GM15510 (cell line): Measurements from ENCODE around the gene CACNA1C.

ENCODE experiments used
- POLR2A ChIP-seq: IDR thresholded peaks from 3 replicates; pipeline ENCODE4 v1.6.1; 2011; ENCODE audit warnings: borderline replicate concordance; ENCODE audit not compliant: insufficient read length; ENCODE audit errors: extremely low read depth

Gene CACNA1C

DNA sequence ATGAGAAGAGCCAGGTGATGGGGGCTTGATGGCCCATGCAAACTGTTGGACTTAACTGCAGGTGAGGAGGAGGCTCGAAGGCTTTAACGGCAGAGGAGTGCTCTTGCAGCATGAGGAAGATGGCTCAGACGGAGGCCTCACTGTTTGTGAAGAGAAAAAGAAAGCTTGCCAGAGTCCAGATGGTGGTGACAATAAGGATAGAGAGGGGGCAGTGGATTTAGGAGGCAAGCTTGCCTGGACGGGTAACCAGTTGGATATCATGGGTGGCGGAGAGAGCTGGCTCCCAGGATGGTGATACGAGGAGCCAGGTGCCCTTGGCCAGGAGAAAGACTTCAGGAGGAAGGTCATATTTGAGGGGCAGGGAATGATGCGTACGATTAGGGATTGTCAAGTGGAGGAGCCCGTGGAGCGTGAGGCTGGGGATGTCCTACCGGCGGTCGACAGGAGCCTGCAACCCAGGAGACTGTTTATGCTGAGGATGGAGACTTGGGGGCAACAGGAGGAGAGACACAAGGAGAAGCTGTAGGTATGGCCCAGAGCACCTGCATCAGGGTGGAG, 71.8 kb downstream of the CACNA1C start:
- no peak for TF ChIP-seq POLR2A

DNA sequence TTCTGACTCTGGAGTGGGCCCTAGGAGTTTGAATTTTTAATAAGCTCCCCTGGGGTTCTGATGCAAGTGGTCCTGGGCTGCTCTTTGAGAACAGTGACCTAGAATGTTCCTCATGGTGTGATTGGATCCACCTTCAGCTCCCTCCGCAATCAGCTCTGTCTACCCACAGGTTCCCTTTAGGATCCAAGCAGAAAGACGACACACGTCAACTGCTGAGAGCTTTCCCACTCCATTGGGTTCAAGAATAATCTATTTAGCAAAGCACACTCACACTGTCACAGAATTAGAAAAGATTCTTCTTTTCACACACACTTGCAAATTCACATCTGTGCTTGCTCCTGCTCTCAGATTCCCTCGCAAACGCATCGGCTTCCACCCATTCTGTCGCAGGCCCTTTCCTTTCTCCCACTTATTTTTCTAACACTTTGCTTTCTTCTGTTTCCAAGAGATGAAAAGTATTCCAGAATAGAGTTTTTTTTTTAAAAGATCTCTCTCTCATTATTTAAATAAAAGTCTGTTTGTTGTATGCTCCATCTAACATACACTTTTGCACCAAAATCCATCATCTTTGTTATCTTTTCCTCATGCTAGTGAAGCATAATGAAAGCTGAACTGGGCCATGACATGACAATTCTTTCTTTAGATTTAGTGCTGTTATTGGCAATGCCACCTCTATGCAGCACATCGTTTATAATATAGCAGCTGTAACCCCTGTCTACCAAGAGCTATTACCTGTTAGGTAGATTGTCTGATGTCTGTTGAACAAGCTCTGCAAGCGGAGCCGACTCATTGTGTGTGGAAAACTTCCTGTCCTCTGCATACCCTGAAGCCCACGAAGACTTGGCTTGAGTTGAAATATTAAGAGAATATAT, 73.1 kb downstream of the CACNA1C start:
- no peak for TF ChIP-seq POLR2A

DNA sequence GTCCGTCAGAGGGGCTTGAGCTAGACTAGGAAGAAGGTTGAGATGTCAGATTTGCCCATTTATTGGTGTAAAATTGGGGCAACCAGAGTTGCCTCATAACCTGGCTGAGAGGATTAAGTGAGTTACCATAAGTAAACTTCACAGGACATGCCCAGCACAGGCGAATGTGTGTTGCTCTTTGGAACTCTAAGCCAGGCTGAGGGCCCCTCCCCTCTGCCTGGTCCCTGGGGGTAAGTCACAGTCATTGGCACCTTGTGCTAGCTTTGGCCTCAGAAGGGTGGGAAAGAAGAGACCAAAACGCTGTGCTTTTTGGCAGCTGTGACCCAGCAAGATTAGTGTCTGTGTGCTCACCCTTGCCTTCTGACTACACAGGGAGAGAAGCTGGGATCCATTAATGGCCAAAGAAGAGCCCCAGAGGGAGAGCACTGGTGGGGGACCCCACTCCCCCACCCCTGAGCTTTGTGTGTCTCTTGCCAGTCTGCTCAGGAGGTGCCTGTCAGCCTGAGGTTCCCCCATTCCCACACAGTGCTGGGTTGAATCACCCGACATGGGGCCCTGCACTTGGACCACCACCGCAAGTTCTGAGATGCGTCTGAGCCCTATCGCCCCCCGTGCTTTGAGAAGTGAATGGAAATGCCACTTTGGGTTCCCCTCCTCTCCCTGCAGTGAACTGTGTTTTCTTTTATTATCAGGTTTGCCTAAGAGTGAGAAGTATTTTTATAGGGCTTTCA, 74.1 kb downstream of the CACNA1C start:
- no peak for TF ChIP-seq POLR2A

- no peak for TF ChIP-seq POLR2A
Observed at GRCh38 chr12:2129076-2129475, 76.3 kb downstream of the CACNA1C start.

GRCh38 chr12:2136901-2137300, 84.1 kb downstream of the CACNA1C start:
- TF ChIP-seq POLR2A, result no peak

DNA sequence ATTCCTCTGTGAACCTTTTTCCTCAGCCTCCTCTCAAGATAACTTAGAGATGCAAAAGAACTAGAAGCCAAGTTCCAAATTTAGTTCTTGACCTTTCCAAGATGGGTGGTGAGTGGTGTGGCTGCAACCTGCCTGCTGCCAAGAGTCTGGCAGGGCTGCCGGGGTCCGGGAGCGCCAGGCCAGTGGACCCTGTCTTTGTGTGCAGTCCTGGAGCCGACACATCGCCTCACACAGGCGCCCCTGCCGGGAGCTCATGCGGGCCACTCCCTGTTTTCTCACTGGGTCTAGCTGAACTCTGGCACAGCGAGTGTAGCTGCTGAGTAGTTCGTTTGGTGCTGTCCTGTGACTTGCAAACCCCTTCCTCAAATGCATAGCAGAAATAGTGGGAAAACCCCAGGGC, 84.9 kb downstream of the CACNA1C start:
- TF ChIP-seq POLR2A, result no peak

GRCh38 chr12:2138294-2138693, 85.5 kb downstream of the CACNA1C start:
- no peak for TF ChIP-seq POLR2A

GRCh38 chr12:2138871-2139308, 86.1 kb downstream of the CACNA1C start:
- no peak for TF ChIP-seq POLR2A

GRCh38 chr12:2139651-2140050, 86.9 kb downstream of the CACNA1C start:
- TF ChIP-seq POLR2A, result no peak

DNA sequence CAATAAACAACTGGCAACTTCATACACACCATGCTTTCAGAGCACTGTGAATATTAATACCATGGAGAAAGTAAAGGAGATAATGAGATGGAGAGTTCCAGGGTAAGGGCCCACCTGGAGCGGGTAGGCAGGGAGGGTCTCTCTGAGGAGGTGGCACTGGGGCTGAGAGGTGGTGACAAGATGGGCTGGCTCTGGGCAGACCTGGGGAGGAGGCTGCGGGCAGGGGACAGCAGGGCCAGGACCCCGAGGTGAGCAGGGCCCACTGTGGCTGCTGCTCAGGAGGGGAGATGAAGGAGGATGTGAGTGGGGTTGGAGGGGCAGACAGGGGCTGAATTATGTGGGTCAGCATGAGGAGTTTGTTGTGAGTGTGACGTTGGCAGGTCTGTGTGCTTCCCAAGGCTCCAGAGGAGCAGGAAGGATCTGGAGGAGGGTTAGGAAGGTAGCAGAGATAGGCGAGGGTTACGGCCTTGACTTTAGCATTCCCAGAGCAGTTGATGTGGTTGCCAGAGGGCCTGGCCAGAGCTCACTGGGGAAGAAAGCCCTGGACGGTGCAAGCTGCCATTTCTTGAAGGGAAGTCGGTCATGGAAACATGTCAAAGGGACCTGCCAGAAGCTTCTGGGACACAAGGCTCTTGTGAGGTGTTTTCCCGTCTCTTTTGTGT, 88.2 kb downstream of the CACNA1C start:
- TF ChIP-seq POLR2A, result no peak

DNA sequence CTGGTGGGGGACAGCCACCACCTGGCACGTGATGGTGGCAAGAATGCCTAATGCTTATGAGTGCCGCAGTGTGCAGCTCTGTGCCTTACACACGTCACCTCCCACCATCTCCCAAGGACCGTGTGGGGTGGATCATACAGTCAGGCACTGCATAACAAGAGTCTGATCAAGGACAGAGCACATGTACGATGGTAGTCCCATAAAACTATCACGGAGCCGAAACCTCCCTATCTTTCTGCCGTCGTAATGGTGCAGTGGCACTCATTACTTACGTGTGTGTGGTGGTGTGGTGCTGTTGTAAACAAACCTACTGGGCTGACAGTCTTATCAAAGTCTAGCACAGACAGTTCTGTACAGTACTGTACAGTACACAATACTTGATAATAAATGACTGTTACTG, 89.3 kb downstream of the CACNA1C start:
- TF ChIP-seq POLR2A, result no peak

DNA sequence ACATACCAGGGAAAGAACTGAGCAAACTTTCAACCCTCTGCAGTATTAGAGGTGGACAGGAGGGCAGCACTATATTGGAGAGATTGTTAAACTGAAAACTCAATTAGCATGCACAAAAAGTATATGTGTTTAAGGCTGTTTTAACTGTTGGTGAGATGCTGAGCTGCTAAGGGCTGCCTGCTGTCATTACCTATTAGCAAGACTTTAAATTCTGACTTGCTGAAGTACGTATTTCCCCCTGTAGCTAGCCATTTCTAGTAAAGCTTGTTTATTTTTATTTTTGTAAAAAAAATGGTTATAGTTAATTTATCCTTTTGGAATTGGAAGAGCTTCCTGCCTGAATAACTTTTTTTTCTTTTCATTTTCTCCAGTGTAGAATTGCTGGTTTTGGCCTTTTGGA, 92.2 kb downstream of the CACNA1C start:
- no peak for TF ChIP-seq POLR2A

GRCh38 chr12:2145433-2145998, 92.7 kb downstream of the CACNA1C start:
- TF ChIP-seq POLR2A, result no peak

GRCh38 chr12:2147335-2147734, 94.5 kb downstream of the CACNA1C start:
- no peak for TF ChIP-seq POLR2A

DNA sequence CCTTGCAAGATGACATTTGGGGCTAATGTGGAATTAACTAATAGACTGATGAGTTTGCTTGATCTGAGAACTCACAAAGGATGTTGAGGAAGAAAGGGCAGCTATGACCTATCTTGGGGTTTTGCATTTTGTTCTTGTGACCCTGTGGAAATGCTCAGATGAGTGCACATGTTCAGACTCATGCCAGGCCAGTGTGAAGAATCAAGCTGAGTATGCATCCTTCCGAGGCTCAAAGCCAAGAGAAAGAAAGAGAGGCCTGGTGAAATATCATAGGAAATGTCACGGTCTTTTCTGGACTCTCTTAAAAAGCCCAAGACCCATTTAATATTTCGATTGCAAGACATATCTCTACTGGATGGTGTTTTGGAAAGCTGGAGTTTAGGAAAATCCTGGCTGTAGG, 96.3 kb downstream of the CACNA1C start:
- no peak for TF ChIP-seq POLR2A
